Mammary epithelial cell (primary cell): ENCODE results near the gene ZFP91.

Experiments
- EZH2 ChIP-seq: IDR thresholded peaks from 2 replicates; pipeline ENCODE4 v1.6.1; 2012; ENCODE audit warnings: low read length, inconsistent platforms, borderline replicate concordance
- TF ChIP-seq, protein P1 (sequence below), 2 donors: IDR thresholded peaks in 1 of 2; conservative IDR thresholded peaks in 1 of 2; 2 replicates each; pipeline ENCODE4 v1.5.1; 2011 to 2012; ENCODE audit warnings: inconsistent platforms in 2 of 2, low read length in 2 of 2, mild to moderate bottlenecking in 2 of 2, control low read depth in 1 of 2, low read depth in 1 of 2; ENCODE audit not compliant: insufficient read depth in 1 of 2; ENCODE audit errors: extremely low read depth in 1 of 2

DNA sequence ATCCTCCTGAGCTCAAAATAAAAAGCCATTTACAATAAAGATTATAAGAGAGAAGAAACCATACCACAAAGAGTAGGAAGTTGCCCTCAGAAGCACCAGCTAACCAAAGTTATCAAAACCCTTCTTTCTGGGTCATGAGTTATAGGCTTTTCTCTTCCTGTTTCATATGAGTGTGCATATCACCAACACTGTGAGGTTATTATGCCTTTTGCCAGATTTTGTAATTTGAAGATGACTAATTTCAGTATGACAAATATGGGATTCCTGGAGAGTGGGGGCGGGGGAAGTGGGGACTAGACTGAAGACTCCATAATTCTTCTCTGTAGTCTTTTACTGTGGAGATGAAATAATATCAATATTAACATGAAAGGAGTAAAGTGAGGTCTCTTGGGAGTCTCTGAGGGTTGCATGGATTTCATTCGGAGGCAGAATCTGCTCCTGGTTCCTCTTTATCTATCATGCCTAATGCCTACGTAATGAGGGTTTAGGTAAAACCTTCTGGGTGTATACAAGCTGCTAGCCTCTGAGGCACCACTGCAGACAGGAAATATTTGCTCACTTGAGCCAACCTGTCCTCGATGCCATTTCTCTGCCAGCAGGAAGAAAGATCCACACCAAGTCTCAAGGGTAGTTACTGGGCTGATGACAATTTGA, 5.3 kb upstream of the ZFP91 start:
- no peak for TF ChIP-seq EZH2
- TF ChIP-seq, protein P1, sequence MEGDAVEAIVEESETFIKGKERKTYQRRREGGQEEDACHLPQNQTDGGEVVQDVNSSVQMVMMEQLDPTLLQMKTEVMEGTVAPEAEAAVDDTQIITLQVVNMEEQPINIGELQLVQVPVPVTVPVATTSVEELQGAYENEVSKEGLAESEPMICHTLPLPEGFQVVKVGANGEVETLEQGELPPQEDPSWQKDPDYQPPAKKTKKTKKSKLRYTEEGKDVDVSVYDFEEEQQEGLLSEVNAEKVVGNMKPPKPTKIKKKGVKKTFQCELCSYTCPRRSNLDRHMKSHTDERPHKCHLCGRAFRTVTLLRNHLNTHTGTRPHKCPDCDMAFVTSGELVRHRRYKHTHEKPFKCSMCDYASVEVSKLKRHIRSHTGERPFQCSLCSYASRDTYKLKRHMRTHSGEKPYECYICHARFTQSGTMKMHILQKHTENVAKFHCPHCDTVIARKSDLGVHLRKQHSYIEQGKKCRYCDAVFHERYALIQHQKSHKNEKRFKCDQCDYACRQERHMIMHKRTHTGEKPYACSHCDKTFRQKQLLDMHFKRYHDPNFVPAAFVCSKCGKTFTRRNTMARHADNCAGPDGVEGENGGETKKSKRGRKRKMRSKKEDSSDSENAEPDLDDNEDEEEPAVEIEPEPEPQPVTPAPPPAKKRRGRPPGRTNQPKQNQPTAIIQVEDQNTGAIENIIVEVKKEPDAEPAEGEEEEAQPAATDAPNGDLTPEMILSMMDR (conservative IDR thresholded peaks at IDR 0.05 in 1 of 2, IDR thresholded peaks at IDR 0.05 in 1 of 2; ENCODE audit: extremely low read depth in 1 of 2, insufficient read depth in 1 of 2, low read depth in 1 of 2, low read length in 2 of 2), result no peak
